Measurements from ENCODE around the gene DNER.

DNA sequence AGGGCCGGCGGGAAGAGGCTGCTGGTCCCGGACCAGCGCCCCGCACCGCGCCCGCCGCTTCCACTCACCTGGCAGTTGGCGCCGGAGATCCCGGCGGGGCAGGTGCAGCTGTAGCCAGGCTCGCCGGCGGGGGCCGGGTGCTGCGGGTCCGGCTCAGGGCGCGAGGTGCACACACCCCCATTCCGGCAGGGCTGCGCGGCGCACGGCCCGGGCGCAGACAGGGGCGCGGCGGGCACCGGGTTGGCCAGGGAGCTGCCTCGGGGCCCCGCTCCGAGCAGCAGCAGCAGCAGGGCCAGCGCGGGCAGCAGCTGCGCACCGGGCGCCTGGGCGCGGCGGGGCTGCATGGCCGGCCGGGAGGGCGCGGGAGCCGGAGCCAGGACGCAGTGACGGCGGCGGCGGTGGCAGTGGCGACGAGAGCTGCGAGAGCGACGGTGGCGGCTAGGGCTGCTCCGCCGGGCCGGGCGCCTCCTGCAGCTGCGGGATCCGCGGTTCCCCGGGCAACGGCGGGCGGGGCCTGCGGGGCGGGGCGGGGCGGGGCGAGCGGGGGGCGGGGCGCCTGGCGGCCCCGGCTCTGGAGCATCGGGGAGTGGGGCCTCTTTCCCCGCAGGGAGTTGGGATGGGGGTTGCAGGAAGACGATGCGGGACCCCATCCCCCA is at the start of gene DNER:
- TF ChIP-seq, protein P1, sequence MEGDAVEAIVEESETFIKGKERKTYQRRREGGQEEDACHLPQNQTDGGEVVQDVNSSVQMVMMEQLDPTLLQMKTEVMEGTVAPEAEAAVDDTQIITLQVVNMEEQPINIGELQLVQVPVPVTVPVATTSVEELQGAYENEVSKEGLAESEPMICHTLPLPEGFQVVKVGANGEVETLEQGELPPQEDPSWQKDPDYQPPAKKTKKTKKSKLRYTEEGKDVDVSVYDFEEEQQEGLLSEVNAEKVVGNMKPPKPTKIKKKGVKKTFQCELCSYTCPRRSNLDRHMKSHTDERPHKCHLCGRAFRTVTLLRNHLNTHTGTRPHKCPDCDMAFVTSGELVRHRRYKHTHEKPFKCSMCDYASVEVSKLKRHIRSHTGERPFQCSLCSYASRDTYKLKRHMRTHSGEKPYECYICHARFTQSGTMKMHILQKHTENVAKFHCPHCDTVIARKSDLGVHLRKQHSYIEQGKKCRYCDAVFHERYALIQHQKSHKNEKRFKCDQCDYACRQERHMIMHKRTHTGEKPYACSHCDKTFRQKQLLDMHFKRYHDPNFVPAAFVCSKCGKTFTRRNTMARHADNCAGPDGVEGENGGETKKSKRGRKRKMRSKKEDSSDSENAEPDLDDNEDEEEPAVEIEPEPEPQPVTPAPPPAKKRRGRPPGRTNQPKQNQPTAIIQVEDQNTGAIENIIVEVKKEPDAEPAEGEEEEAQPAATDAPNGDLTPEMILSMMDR (IDR thresholded peaks at IDR 0.05 in 4 of 5, conservative IDR thresholded peaks at IDR 0.05 in 1 of 5): no peak
- TF ChIP-seq POLR2A (IDR thresholded peaks at IDR 0.05): no peak

All from gastrocnemius medialis (tissue), 4 donors.